DND-41 (cell line): ENCODE results near the gene VAV3.

Experiments used
- ATAC-seq: fragments of 200-7000 bp; cut with Tn5 transposase; 3 replicates; pipeline ENCODE4 v1.9.1; 2021; ENCODE audit warnings: low read depth; ENCODE audit not compliant: insufficient read depth
- DNase-seq: peaks from one replicate; pipeline ENCODE4 v3.0.0-alpha.2; 2020
- H2AFZ ChIP-seq: 2 replicates; pipeline ENCODE4 v1.6.0; 2012; ENCODE audit warnings: low read depth, low read length
- H3K27ac ChIP-seq: 2 replicates; pipeline ENCODE4 v1.5.1; 2012; ENCODE audit warnings: low read length, inconsistent platforms
- H3K27me3 ChIP-seq: fragments of 200-600 bp; sonication (generic); 2 replicates; pipeline ENCODE4 v1.6.0; 2012; ENCODE audit warnings: low read length, mild to moderate bottlenecking, inconsistent platforms; ENCODE audit not compliant: insufficient read depth, poor library complexity
- H3K36me3 ChIP-seq: 2 replicates; pipeline ENCODE4 v1.5.1; 2012; ENCODE audit warnings: low read length, inconsistent platforms; ENCODE audit not compliant: insufficient read depth
- H3K4me1 ChIP-seq: 2 replicates; pipeline ENCODE4 v1.5.1; 2012; ENCODE audit warnings: mild to moderate bottlenecking, low read length; ENCODE audit not compliant: insufficient read depth
- H3K4me2 ChIP-seq: 2 replicates; pipeline ENCODE4 v1.6.0; 2012; ENCODE audit warnings: mild to moderate bottlenecking, moderate library complexity, low read length, inconsistent platforms; ENCODE audit not compliant: insufficient read depth
- H3K4me3 ChIP-seq, 2 experiments: fragments of 200-600 bp in 1 of 2; shearing (Covaris generic) in 1 of 2; 2 replicates each; pipeline ENCODE4 v1.5.1; 2012 to 2016; ENCODE audit warnings: inconsistent platforms in 2 of 2, low read length in 2 of 2, mild to moderate bottlenecking in 2 of 2, low read depth in 1 of 2, moderate library complexity in 1 of 2
- H3K79me2 ChIP-seq: 2 replicates; pipeline ENCODE4 v1.6.0; 2012; ENCODE audit warnings: low read length, inconsistent platforms; ENCODE audit not compliant: insufficient read depth
- H3K9ac ChIP-seq: 2 replicates; pipeline ENCODE4 v1.6.0; 2012; ENCODE audit warnings: low read depth, mild to moderate bottlenecking, inconsistent platforms, low read length, moderate library complexity
- H3K9me3 ChIP-seq: 2 replicates; pipeline ENCODE4 v1.5.1; 2012; ENCODE audit warnings: low read length, moderate library complexity, mild to moderate bottlenecking, inconsistent platforms; ENCODE audit not compliant: insufficient read depth, severe bottlenecking
- H4K20me1 ChIP-seq: 2 replicates; pipeline ENCODE4 v1.6.0; 2012; ENCODE audit warnings: low read length; ENCODE audit not compliant: insufficient read depth
- EZH2 ChIP-seq: IDR thresholded peaks from 3 replicates; pipeline ENCODE4 v1.6.1; 2012; ENCODE audit warnings: borderline replicate concordance, low read depth, mild to moderate bottlenecking, moderate library complexity, low read length, inconsistent platforms; ENCODE audit not compliant: severe bottlenecking
- TF ChIP-seq, protein P1 (sequence below): IDR thresholded peaks from 2 replicates; pipeline ENCODE4 v1.5.1; 2012; ENCODE audit warnings: borderline replicate concordance, low read length, moderate library complexity, mild to moderate bottlenecking; ENCODE audit not compliant: poor library complexity, severe bottlenecking; ENCODE audit errors: extremely low read depth

VAV3 gene

DNA sequence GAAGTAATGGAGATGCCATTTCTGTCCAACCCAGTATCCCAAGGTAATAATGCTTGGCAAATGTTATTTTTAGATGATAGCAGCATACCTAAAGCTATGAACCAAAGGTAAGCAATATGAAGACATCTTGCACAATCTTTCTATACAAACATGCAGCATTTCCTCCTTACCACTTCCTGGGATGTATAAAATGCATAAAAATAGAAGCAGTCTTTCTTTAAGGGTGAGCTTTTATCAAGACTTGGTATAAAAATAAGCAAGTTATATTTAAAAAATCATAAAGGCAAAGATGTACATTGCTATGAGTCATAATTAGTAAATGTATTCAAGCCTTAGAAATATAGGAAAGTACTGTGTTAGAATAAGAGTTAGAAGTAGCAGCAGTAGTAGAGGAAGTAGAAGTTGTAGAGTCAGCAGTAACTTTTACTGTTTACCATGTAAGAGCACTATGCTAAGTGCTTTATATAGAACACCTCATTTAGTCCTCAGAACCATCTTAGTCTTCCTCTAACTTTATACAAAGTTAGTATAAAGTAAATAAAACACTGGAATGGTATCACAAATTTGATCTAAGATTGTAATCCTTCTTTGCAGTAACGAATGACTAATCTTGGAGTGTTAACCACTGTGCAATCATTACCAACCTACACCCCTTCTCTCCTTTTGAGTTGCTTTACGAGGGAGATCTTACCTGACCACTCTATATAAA lies 371.3 kb downstream of the VAV3 start:
- Histone ChIP-seq H4K20me1 (no peaks in the 10 kb centered on the region), H2AFZ (no peak overlapping the region), H3K27me3 (no peaks in the 10 kb centered on the region), H3K27ac (no peak overlapping the region), H3K4me3 (no peak overlapping the region), H3K36me3 (peaks cover 35% of the 10 kb centered on the region), H3K79me2 (no peaks in the 10 kb centered on the region), H3K9ac (no peak overlapping the region), H3K4me2 (no peak overlapping the region), H3K4me1 (no peaks in the 10 kb centered on the region), H3K9me3 (no peaks in the 10 kb centered on the region)
- ATAC-seq = no peak
- no peak for TF ChIP-seq EZH2
- TF ChIP-seq, protein P1, sequence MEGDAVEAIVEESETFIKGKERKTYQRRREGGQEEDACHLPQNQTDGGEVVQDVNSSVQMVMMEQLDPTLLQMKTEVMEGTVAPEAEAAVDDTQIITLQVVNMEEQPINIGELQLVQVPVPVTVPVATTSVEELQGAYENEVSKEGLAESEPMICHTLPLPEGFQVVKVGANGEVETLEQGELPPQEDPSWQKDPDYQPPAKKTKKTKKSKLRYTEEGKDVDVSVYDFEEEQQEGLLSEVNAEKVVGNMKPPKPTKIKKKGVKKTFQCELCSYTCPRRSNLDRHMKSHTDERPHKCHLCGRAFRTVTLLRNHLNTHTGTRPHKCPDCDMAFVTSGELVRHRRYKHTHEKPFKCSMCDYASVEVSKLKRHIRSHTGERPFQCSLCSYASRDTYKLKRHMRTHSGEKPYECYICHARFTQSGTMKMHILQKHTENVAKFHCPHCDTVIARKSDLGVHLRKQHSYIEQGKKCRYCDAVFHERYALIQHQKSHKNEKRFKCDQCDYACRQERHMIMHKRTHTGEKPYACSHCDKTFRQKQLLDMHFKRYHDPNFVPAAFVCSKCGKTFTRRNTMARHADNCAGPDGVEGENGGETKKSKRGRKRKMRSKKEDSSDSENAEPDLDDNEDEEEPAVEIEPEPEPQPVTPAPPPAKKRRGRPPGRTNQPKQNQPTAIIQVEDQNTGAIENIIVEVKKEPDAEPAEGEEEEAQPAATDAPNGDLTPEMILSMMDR = no peak
- no peak for DNase-seq

DNA sequence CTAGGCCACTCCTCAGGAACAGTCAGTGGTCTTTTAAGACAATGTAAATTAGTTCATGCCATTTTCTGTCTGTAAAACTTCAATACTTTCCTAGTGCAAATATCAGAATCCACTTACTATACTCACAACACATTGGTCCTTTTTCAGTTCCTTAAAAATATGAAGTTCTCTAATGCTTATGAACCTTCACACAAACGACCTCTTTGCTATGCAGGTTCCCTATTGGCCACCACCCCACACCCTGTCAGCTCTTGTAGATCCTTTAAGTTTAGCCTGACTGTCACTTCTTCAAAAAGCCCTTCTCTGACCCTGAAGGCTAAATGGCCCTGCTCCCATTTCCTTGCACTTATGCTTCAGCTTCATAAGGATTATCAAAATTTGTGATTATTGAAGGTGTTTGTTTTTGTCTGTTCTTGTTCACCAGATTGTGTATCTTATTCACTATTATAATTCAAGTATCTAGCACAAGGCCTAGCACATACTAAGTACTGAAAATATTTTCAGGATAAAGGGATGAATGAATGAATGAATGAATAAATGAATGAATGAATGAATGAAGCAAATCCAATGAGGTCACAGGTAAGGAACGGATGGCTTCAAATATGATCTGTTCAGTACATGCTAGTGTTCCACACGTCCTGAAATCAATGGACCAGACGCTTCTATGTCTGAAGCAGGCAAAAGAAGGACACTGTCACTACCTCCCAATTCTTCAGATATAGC lies 373.9 kb downstream of the VAV3 start:
- no peak overlapping the region for H2AFZ ChIP-seq
- no peaks in the 10 kb centered on the region for H3K79me2 ChIP-seq
- H3K4me2 ChIP-seq = no peak overlapping the region
- H3K36me3 ChIP-seq = peaks cover 39% of the 10 kb centered on the region
- H3K9me3 ChIP-seq = peaks cover 2% of the 10 kb centered on the region
- no peaks in the 10 kb centered on the region for H3K4me1 ChIP-seq
- H3K9ac ChIP-seq = no peak overlapping the region
- no peaks in the 10 kb centered on the region for H4K20me1 ChIP-seq
- no peaks in the 10 kb centered on the region for H3K27me3 ChIP-seq
- H3K27ac ChIP-seq = no peak overlapping the region
- no peak for DNase-seq
- ATAC-seq = no peak
- no peak overlapping the region for H3K4me3 ChIP-seq
- TF ChIP-seq, protein P1 = no peak
- no peak for TF ChIP-seq EZH2

DNA sequence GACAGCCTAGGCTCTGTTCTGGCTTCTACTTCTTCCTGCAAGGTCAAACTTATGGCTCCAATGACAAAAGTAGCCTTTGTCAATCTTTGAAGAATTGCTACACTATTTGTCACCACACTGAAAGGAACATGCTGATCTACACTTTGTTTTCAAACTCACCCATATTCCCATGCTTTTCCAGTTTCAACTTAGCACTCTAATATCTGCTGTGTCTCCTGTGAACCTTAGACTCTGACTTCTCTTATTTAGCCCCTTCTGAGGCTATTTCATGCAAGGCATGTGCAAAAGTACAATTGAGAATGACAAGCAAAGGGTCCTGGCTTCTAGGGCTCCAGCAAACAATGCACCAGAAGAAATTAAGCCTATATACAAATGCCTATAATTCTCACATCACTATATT lies 374.9 kb downstream of the VAV3 start:
- no peak for DNase-seq
- H3K36me3 ChIP-seq = peaks cover 36% of the 10 kb centered on the region
- H3K9ac ChIP-seq = no peak overlapping the region
- H3K4me2 ChIP-seq = no peak overlapping the region
- H3K4me1 ChIP-seq = no peaks in the 10 kb centered on the region
- no peak for TF ChIP-seq EZH2
- TF ChIP-seq, protein P1 = no peak
- H3K9me3 ChIP-seq = peaks cover 2% of the 10 kb centered on the region
- no peaks in the 10 kb centered on the region for H3K79me2 ChIP-seq
- H2AFZ ChIP-seq = no peak overlapping the region
- no peak for ATAC-seq
- H3K27ac ChIP-seq = no peak overlapping the region
- no peaks in the 10 kb centered on the region for H3K27me3 ChIP-seq
- H4K20me1 ChIP-seq = no peaks in the 10 kb centered on the region
- no peak overlapping the region for H3K4me3 ChIP-seq
